Sigmoid colon (tissue), 7 donors: Measurements from ENCODE around the gene DDB1. TPM values are rescaled to one million over a fixed set of nuclear protein-coding genes. Genes with fewer than 3 reads are reported as not detected.
A peak's percentile ranks its signal among the peaks of the same experiment; 100 is the strongest.

Experiments used
- DNase-seq: peaks from one replicate; pipeline ENCODE4 v3.0.0-alpha.2; 2019
- H3K27ac ChIP-seq, 4 donors: fragments of 200-600 bp; sonication (generic); one replicate each; pipeline ENCODE4 v1.5.1; 2016 to 2019; ENCODE audit warnings: mild to moderate bottlenecking in 1 of 4
- H3K27me3 ChIP-seq, 3 donors: fragments of 200-600 bp; sonication (generic); one replicate each; pipeline ENCODE4 v1.5.1; 2019; ENCODE audit warnings: mild to moderate bottlenecking in 1 of 3
- H3K36me3 ChIP-seq, 4 donors: fragments of 200-600 bp; sonication (generic); one replicate each; pipeline ENCODE4 v1.5.1; 2016 to 2019
- H3K4me1 ChIP-seq, 4 donors: fragments of 200-600 bp; sonication (generic); one replicate each; pipeline ENCODE4 v1.5.1; 2017 to 2019
- H3K4me3 ChIP-seq, 4 donors: fragments of 200-600 bp; sonication (generic); one replicate each; pipeline ENCODE4 v1.5.1; 2017 to 2019; ENCODE audit warnings: mild to moderate bottlenecking in 2 of 4, moderate library complexity in 1 of 4
- H3K9me3 ChIP-seq, 4 donors: fragments of 200-600 bp in 3 of 4; sonication (generic) in 3 of 4; one replicate each; pipeline versions ENCODE4 v1.5.1 to v1.6.1; 2013 to 2019
- CTCF ChIP-seq, 4 experiments: fragments of 450-650 bp in 3 of 4; fragments of 200-600 bp in 1 of 4; IDR thresholded peaks; one replicate each; pipeline ENCODE4 v1.5.1; 2016 to 2019; ENCODE audit warnings: antibody characterized with exemption in 4 of 4, mild to moderate bottlenecking in 3 of 4, moderate library complexity in 2 of 4
- EP300 ChIP-seq, 4 donors: sonication (generic); formaldehyde crosslinking; IDR thresholded peaks; one replicate each; pipeline ENCODE4 v1.6.1; 2017; ENCODE audit warnings: antibody characterized with exemption in 4 of 4
- POLR2A ChIP-seq, 2 donors: fragments of 450-650 bp; IDR thresholded peaks; one replicate each; pipeline ENCODE4 v1.6.1; 2016; ENCODE audit warnings: antibody characterized with exemption in 2 of 2, mild to moderate bottlenecking in 2 of 2, moderate library complexity in 2 of 2
- POLR2AphosphoS5 ChIP-seq, 4 donors: sonication (generic); formaldehyde crosslinking; IDR thresholded peaks; one replicate each; pipeline ENCODE4 v1.6.1; 2017; ENCODE audit warnings: antibody characterized with exemption in 4 of 4
- WGBS, 2 donors: extraction: QIAGEN DNeasy Blood & Tissue Kit; methylation state at CpG; one replicate each; pipeline ENCODE4 v1.1.7; 2013; 5-methylcytosine and 5-hydroxymethylcytosine counted together
- intact Hi-C: fragments of 100-400 bp; cut with DNase I; formaldehyde crosslinking; loops from one replicate; pipeline ENCODE4 v1.15.1; 2023
- polyA plus RNA-seq, 3 donors: library from polyadenylated mRNA; stranded (reverse); fragments of 200-250 nt; gene quantifications; one replicate each; pipeline ENCODE4 v1.2.3, GENCODE V29; 2013
- total RNA-seq, 4 donors: library from RNA; depleted of rRNA; stranded (reverse); fragments of >200 nt; gene quantifications; one replicate each; pipeline ENCODE4 v1.1.0, GENCODE V29; 2016
- donor health status: healthy with polysubstance abuse.
- donor health status: Bipolar disorder and iron deficiency.
- donor health status: healthy.

DDB1 gene
- total and polyA plus RNA-seq, 7 donors = 68.2 to 120 (median 103) TPM

GRCh38 chr11:61375761-61376108, 42.8 kb upstream of the DDB1 start:
- Histone ChIP-seq H3K27me3 (no peaks in the 10 kb centered on the region), H3K9me3 (no peaks in the 10 kb centered on the region), H3K4me3 (no peak overlapping the region), H3K27ac (no peak overlapping the region), H3K4me1 (no peaks in the 10 kb centered on the region), H3K36me3 (peaks cover 0 to 24% (median 0%) of the 10 kb centered on the region in 4 donors)
- 55 to 84% methylated on average over 6 of the region's 6 CpGs for WGBS, 2 donors
- no peak for TF ChIP-seq POLR2A (IDR thresholded peaks at IDR 0.05)
- no peak for TF ChIP-seq CTCF (IDR thresholded peaks at IDR 0.05)
- DNase-seq = no peak
- intact Hi-C loops = no loop called here

GRCh38 chr11:61372659-61373420, 39.9 kb upstream of the DDB1 start:
- Histone ChIP-seq H3K9me3 (no peaks in the 10 kb centered on the region), H3K4me3 (no peak overlapping the region), H3K27me3 (no peaks in the 10 kb centered on the region), H3K36me3 (peaks cover 8 to 53% (median 13%) of the 10 kb centered on the region in 4 donors), H3K27ac (no peak overlapping the region), H3K4me1 (no peaks in the 10 kb centered on the region)
- intact Hi-C loops = no loop called here
- DNase-seq = no peak
- WGBS, 2 donors = 92 to 96% methylated on average over 8 of the region's 8 CpGs
- TF ChIP-seq POLR2A (IDR thresholded peaks at IDR 0.05) = no peak
- TF ChIP-seq EP300 (IDR thresholded peaks at IDR 0.05) = no peak
- no peak for TF ChIP-seq POLR2AphosphoS5 (IDR thresholded peaks at IDR 0.05)
- TF ChIP-seq CTCF (IDR thresholded peaks at IDR 0.05) = no peak

GRCh38 chr11:61370349-61371005, 37.6 kb upstream of the DDB1 start:
- no peaks in the 10 kb centered on the region for H3K9me3 ChIP-seq
- no peak overlapping the region for H3K27ac ChIP-seq
- no peak for DNase-seq
- H3K27me3 ChIP-seq = no peaks in the 10 kb centered on the region
- H3K36me3 ChIP-seq = peaks cover 14 to 68% (median 35%) of the 10 kb centered on the region in 4 donors
- intact Hi-C loops = no loop called here
- no peak overlapping the region for H3K4me3 ChIP-seq
- TF ChIP-seq POLR2AphosphoS5 (IDR thresholded peaks at IDR 0.05) = no peak
- no peaks in the 10 kb centered on the region for H3K4me1 ChIP-seq
- WGBS, 2 donors = 85 to 92% methylated on average over 8 of the region's 8 CpGs

GRCh38 chr11:61369372-61370348, 36.8 kb upstream of the DDB1 start:
- WGBS, 2 donors = 87 to 88% methylated on average over 9 of the region's 9 CpGs
- DNase-seq = peak; percentile 76
- no peaks in the 10 kb centered on the region for H3K27me3 ChIP-seq
- intact Hi-C loops = no loop called here
- H3K4me3 ChIP-seq = no peak overlapping the region
- peaks cover 14 to 71% (median 43%) of the 10 kb centered on the region in 4 donors for H3K36me3 ChIP-seq
- H3K4me1 ChIP-seq = no peaks in the 10 kb centered on the region
- no peak overlapping the region for H3K27ac ChIP-seq
- no peaks in the 10 kb centered on the region for H3K9me3 ChIP-seq
- TF ChIP-seq EP300 (IDR thresholded peaks at IDR 0.05) (no peak), POLR2AphosphoS5 (IDR thresholded peaks at IDR 0.05) (peak in 3 of 4 donors; percentile 11 to 27 (median 16))

- TF ChIP-seq POLR2A (IDR thresholded peaks at IDR 0.05) (no peak), EP300 (IDR thresholded peaks at IDR 0.05) (no peak), POLR2AphosphoS5 (IDR thresholded peaks at IDR 0.05) (no peak), CTCF (IDR thresholded peaks at IDR 0.05) (no peak)
- 92 to 96% methylated on average over 7 of the region's 7 CpGs for WGBS, 2 donors
- Histone ChIP-seq H3K4me1 (peaks cover 0 to 4% (median under 1%) of the 10 kb centered on the region in 4 donors), H3K36me3 (peaks cover 20 to 77% (median 47%) of the 10 kb centered on the region in 4 donors), H3K9me3 (no peaks in the 10 kb centered on the region), H3K27me3 (no peaks in the 10 kb centered on the region), H3K4me3 (no peak overlapping the region), H3K27ac (no peak overlapping the region)
- intact Hi-C loops = no loop called here
- no peak for DNase-seq
These were observed 35.7 kb upstream of the DDB1 start for GRCh38 chr11:61368646-61369045.
